Measurements from ENCODE around the gene BTBD9. TPM values are rescaled to one million over a fixed set of nuclear protein-coding genes. Genes with fewer than 3 reads are reported as not detected.

BTBD9 gene
- total RNA-seq, 1 experiment from 2014 or later, result 4.7 TPM

DNA sequence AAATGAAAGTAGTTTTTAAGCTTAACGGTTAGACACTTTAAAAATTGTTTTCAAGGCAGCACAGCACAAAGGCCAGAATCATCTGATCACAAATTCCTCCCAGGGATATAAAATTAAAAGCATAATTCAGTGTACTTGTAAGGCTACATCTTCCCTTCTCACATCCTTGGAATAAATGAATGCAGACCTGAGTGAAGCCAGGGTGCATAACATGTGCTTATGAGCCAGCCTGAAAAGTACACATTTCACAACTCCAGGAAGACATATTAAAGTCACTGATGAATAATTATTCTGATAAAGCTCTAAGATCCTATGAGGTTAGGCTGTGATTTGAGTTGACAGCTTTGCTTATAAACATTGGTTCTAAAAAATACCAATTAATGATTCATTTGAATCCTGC, 163.6 kb downstream of the BTBD9 start:
- Histone ChIP-seq H4K20me1 (ENCODE audit: insufficient read depth, low read depth, low read length) (peaks cover 23% of the 10 kb centered on the region), H3K9me2 (replicated peaks; ENCODE audit: insufficient read depth, low read length) (no peaks in the 10 kb centered on the region), H3K4me2 (ENCODE audit: low read depth, low read length, poor library complexity, severe bottlenecking) (no peak overlapping the region), H3K9ac (ENCODE audit: low read length) (no peak overlapping the region), H3K9me3 (ENCODE audit: low read length) (no peaks in the 10 kb centered on the region), H3K27me3 (ENCODE audit: low read length) (no peaks in the 10 kb centered on the region), H3K4me1 (ENCODE audit: low read length) (no peaks in the 10 kb centered on the region), H2AFZ (ENCODE audit: low read length) (no peak overlapping the region), H3K36me3 (ENCODE audit: insufficient read depth, low read length) (no peaks in the 10 kb centered on the region), H3K79me2 (ENCODE audit: low read length) (no peaks in the 10 kb centered on the region), H3K27ac (ENCODE audit: low read length) (no peak overlapping the region), H3K4me3 (ENCODE audit: low read length) (no peak overlapping the region)
- DNase-seq, result no peak

DNA sequence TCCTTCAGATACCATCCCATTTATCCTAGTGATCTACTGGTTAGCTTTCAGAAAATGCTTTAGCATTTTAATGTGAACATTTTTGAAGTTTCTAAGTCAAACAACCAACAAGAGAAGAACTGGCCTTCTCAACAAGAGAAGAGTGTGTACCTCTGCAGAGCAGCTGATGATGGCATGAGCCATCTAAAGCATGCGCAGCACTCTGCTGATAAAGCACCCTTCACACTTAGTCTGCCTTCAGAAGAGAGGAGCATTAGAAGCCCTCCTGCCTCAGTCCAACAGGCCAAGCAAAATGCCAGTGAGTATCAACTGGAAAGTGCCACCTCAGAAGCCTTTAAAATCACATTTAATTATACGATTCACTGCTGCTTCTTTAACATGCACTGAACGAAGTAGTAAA, 169.2 kb downstream of the BTBD9 start:
- H4K20me1 ChIP-seq (ENCODE audit: insufficient read depth, low read depth, low read length), result peaks cover 8% of the 10 kb centered on the region
- H3K9me2 ChIP-seq (replicated peaks; ENCODE audit: insufficient read depth, low read length), result no peaks in the 10 kb centered on the region
- H3K79me2 ChIP-seq (ENCODE audit: low read length), result no peaks in the 10 kb centered on the region
- no peak for DNase-seq
- H3K27ac ChIP-seq (ENCODE audit: low read length), result no peak overlapping the region
- H3K36me3 ChIP-seq (ENCODE audit: insufficient read depth, low read length), result no peaks in the 10 kb centered on the region
- no peaks in the 10 kb centered on the region for H3K9me3 ChIP-seq (ENCODE audit: low read length)
- H3K27me3 ChIP-seq (ENCODE audit: low read length), result no peaks in the 10 kb centered on the region
- no peak overlapping the region for H3K4me3 ChIP-seq (ENCODE audit: low read length)
- H2AFZ ChIP-seq (ENCODE audit: low read length), result no peak overlapping the region
- H3K9ac ChIP-seq (ENCODE audit: low read length), result no peak overlapping the region
- no peaks in the 10 kb centered on the region for H3K4me1 ChIP-seq (ENCODE audit: low read length)
- no peak overlapping the region for H3K4me2 ChIP-seq (ENCODE audit: low read depth, low read length, poor library complexity, severe bottlenecking)

DNA sequence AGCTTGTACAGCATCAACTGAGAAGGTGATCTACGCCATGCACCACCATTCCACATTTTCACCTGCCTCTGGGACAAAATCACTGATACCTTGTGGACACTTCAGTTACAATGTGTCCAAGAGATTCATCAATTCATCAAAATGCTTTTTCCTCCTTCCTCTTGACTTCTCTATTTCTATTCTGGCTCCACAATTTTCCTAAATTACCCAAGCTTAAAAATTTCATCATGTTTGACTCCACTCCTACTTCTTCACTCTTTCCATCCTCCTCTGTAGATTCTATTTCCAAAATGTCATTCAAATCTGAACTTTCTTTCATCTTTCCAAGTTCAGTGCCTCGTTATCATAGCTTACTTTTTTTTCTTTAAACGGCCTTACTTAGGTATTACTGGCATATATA, 172.2 kb downstream of the BTBD9 start:
- no peaks in the 10 kb centered on the region for H3K9me3 ChIP-seq (ENCODE audit: low read length)
- DNase-seq, result no peak
- H3K27ac ChIP-seq (ENCODE audit: low read length), result no peak overlapping the region
- H3K79me2 ChIP-seq (ENCODE audit: low read length), result no peaks in the 10 kb centered on the region
- no peak overlapping the region for H2AFZ ChIP-seq (ENCODE audit: low read length)
- no peaks in the 10 kb centered on the region for H3K9me2 ChIP-seq (replicated peaks; ENCODE audit: insufficient read depth, low read length)
- H3K36me3 ChIP-seq (ENCODE audit: insufficient read depth, low read length), result no peaks in the 10 kb centered on the region
- H3K9ac ChIP-seq (ENCODE audit: low read length), result no peak overlapping the region
- H4K20me1 ChIP-seq (ENCODE audit: insufficient read depth, low read depth, low read length), result peaks cover 8% of the 10 kb centered on the region; the same call in 1 of the 2 replicates
- H3K27me3 ChIP-seq (ENCODE audit: low read length), result no peaks in the 10 kb centered on the region
- no peaks in the 10 kb centered on the region for H3K4me1 ChIP-seq (ENCODE audit: low read length)
- H3K4me2 ChIP-seq (ENCODE audit: low read depth, low read length, poor library complexity, severe bottlenecking), result no peak overlapping the region
- no peak overlapping the region for H3K4me3 ChIP-seq (ENCODE audit: low read length)

DNA sequence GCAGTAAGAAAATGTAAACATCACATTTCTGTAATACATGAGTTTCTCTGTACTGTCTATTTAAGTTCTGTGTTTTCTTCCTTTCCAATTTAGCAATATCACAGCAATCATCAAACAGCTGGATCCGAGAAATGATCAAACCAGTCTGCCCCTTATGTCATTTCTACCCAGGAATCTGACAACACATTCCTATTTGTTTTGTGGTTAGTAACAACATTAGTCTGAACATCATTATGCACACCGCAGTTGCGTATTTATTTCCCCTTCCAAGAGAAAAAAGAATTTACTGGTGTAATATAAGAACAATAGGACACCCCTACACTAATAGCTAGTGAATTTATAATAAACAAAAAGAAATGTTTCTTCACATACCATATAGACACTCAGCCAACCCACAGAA, 179.5 kb downstream of the BTBD9 start:
- H3K9me3 ChIP-seq (ENCODE audit: low read length), result no peaks in the 10 kb centered on the region
- no peaks in the 10 kb centered on the region for H3K4me1 ChIP-seq (ENCODE audit: low read length)
- no peak overlapping the region for H3K27ac ChIP-seq (ENCODE audit: low read length)
- no peaks in the 10 kb centered on the region for H3K27me3 ChIP-seq (ENCODE audit: low read length)
- no peak for DNase-seq
- H3K4me3 ChIP-seq (ENCODE audit: low read length), result no peak overlapping the region
- no peak overlapping the region for H2AFZ ChIP-seq (ENCODE audit: low read length)
- H3K4me2 ChIP-seq (ENCODE audit: low read depth, low read length, poor library complexity, severe bottlenecking), result no peak overlapping the region
- H3K9me2 ChIP-seq (replicated peaks; ENCODE audit: insufficient read depth, low read length), result no peaks in the 10 kb centered on the region
- no peak overlapping the region for H3K9ac ChIP-seq (ENCODE audit: low read length)
- H4K20me1 ChIP-seq (ENCODE audit: insufficient read depth, low read depth, low read length), result no peaks in the 10 kb centered on the region
- no peaks in the 10 kb centered on the region for H3K36me3 ChIP-seq (ENCODE audit: insufficient read depth, low read length)
- H3K79me2 ChIP-seq (ENCODE audit: low read length), result no peaks in the 10 kb centered on the region

DNA sequence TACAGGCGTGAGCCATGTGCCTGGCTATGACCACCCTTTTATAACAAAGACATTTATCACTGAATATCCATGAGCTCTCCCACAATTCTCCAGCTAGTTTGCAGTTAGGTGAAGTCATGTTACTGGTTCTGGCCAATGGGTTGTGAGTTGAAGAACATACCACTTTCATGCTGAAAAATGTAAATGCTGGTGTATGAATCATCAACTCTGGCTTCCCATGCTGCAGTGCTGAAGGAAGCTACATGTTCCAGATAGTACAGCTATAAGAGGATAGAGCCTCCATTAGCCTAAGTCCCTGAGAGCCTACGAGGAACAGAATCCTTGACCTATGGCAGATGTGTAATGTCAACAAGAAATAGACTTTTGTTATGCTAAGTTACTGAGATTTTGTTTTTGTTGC, 180.4 kb downstream of the BTBD9 start:
- Histone ChIP-seq H2AFZ (ENCODE audit: low read length) (no peak overlapping the region), H3K9me2 (replicated peaks; ENCODE audit: insufficient read depth, low read length) (no peaks in the 10 kb centered on the region), H3K4me2 (ENCODE audit: low read depth, low read length, poor library complexity, severe bottlenecking) (no peak overlapping the region), H4K20me1 (ENCODE audit: insufficient read depth, low read depth, low read length) (no peaks in the 10 kb centered on the region), H3K4me1 (ENCODE audit: low read length) (no peaks in the 10 kb centered on the region), H3K9ac (ENCODE audit: low read length) (no peak overlapping the region), H3K9me3 (ENCODE audit: low read length) (no peaks in the 10 kb centered on the region), H3K27ac (ENCODE audit: low read length) (no peak overlapping the region), H3K36me3 (ENCODE audit: insufficient read depth, low read length) (no peaks in the 10 kb centered on the region), H3K4me3 (ENCODE audit: low read length) (no peak overlapping the region), H3K27me3 (ENCODE audit: low read length) (no peaks in the 10 kb centered on the region), H3K79me2 (ENCODE audit: low read length) (no peaks in the 10 kb centered on the region)
- no peak for DNase-seq

DNA sequence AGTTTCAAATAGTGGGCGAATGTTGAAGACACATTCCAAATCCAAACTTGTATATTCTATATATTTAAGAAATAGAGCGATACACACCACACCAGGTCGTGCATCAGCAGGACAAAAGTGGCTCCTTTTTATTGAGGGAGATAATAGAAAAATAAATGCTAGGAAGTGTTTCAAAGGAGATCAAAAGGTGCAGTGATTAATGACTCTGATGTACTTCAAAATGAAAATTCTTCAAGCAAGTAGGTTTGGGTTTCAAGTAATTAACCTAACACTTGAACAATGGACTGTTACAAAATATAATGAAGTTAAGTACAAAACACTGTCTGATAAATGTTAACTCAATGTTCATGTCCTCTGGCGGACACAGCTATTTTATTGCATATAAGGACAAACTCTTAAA, 185.9 kb downstream of the BTBD9 start:
- no peaks in the 10 kb centered on the region for H3K9me3 ChIP-seq (ENCODE audit: low read length)
- H3K27ac ChIP-seq (ENCODE audit: low read length), result no peak overlapping the region
- no peaks in the 10 kb centered on the region for H3K27me3 ChIP-seq (ENCODE audit: low read length)
- no peaks in the 10 kb centered on the region for H4K20me1 ChIP-seq (ENCODE audit: insufficient read depth, low read depth, low read length)
- no peaks in the 10 kb centered on the region for H3K4me1 ChIP-seq (ENCODE audit: low read length)
- no peak for DNase-seq
- H3K9me2 ChIP-seq (replicated peaks; ENCODE audit: insufficient read depth, low read length), result no peaks in the 10 kb centered on the region
- H2AFZ ChIP-seq (ENCODE audit: low read length), result no peak overlapping the region
- no peaks in the 10 kb centered on the region for H3K36me3 ChIP-seq (ENCODE audit: insufficient read depth, low read length)
- H3K4me2 ChIP-seq (ENCODE audit: low read depth, low read length, poor library complexity, severe bottlenecking), result no peak overlapping the region
- no peaks in the 10 kb centered on the region for H3K79me2 ChIP-seq (ENCODE audit: low read length)
- H3K9ac ChIP-seq (ENCODE audit: low read length), result no peak overlapping the region
- H3K4me3 ChIP-seq (ENCODE audit: low read length), result no peak overlapping the region

DNA sequence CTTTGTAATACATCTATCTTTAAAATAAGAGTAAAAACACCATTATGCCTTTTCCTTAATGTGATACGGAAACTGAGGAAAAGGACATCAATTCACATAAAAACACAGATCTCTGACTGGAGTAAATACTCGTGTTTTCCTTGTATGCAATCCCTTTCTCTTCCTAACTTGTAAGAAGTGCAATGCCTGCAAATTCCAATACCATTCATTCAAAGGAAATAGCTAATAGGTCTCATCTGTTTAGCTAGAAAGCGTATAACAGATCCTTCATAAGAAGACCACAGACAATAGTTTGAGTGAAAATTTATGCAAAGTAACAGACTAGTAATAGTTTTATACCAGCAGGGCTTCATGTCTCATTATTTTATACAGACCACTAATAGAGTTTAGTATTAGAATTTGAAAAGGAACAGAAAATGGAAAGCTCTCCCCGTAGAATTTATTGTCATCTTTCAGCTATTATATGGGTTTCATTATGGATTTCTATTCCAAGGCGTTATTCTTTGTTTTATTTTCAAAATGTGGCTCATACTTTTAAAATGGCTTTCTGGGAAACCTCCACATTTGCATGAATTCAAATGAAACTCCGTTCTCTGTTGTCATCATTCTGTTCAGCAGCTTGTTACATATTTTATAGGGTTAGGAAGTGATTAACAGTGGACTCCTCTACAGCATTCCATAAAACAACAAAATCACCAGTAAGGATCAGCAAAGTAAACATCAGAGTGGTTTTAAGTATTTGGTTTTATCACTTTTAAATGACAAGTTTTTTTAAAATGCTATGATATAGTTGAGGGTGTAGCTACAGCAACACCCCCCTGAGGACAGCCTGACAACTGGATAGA, 186.7 kb downstream of the BTBD9 start:
- H3K79me2 ChIP-seq (ENCODE audit: low read length), result no peaks in the 10 kb centered on the region
- H3K4me1 ChIP-seq (ENCODE audit: low read length), result no peaks in the 10 kb centered on the region
- H3K9me3 ChIP-seq (ENCODE audit: low read length), result no peaks in the 10 kb centered on the region
- no peak overlapping the region for H3K4me2 ChIP-seq (ENCODE audit: low read depth, low read length, poor library complexity, severe bottlenecking)
- H4K20me1 ChIP-seq (ENCODE audit: insufficient read depth, low read depth, low read length), result no peaks in the 10 kb centered on the region
- H3K4me3 ChIP-seq (ENCODE audit: low read length), result no peak overlapping the region
- no peaks in the 10 kb centered on the region for H3K9me2 ChIP-seq (replicated peaks; ENCODE audit: insufficient read depth, low read length)
- H3K9ac ChIP-seq (ENCODE audit: low read length), result no peak overlapping the region
- H3K27ac ChIP-seq (ENCODE audit: low read length), result no peak overlapping the region
- no peak for DNase-seq
- no peak overlapping the region for H2AFZ ChIP-seq (ENCODE audit: low read length)
- H3K27me3 ChIP-seq (ENCODE audit: low read length), result no peaks in the 10 kb centered on the region
- H3K36me3 ChIP-seq (ENCODE audit: insufficient read depth, low read length), result no peaks in the 10 kb centered on the region

DNA sequence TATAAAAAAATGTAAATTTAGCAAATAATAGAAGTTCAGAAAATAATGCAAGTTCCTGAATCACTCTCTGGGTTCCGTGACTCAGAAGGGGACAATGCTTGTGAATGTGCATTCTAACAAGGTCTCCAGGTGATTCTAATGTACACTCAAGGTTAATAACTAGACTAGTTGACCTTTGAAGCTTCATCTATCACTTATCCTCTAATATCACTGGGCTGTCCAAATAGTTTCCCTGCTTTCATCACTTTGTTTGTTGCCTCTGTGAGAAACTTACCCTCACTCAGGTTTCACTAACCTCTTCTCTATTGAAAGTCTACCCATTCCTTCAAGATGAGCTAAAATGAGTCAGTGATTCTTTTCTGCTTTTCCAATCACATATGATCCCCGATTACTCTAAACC, 189.0 kb downstream of the BTBD9 start:
- DNase-seq, result no peak
- H3K36me3 ChIP-seq (ENCODE audit: insufficient read depth, low read length), result no peaks in the 10 kb centered on the region
- no peaks in the 10 kb centered on the region for H3K9me2 ChIP-seq (replicated peaks; ENCODE audit: insufficient read depth, low read length)
- no peak overlapping the region for H2AFZ ChIP-seq (ENCODE audit: low read length)
- H3K79me2 ChIP-seq (ENCODE audit: low read length), result no peaks in the 10 kb centered on the region
- H3K4me2 ChIP-seq (ENCODE audit: low read depth, low read length, poor library complexity, severe bottlenecking), result no peak overlapping the region
- no peak overlapping the region for H3K4me3 ChIP-seq (ENCODE audit: low read length)
- H3K27ac ChIP-seq (ENCODE audit: low read length), result no peak overlapping the region
- H3K4me1 ChIP-seq (ENCODE audit: low read length), result no peaks in the 10 kb centered on the region
- H3K9me3 ChIP-seq (ENCODE audit: low read length), result no peaks in the 10 kb centered on the region
- no peaks in the 10 kb centered on the region for H3K27me3 ChIP-seq (ENCODE audit: low read length)
- H3K9ac ChIP-seq (ENCODE audit: low read length), result no peak overlapping the region
- H4K20me1 ChIP-seq (ENCODE audit: insufficient read depth, low read depth, low read length), result no peaks in the 10 kb centered on the region; the same call in 1 of the 2 replicates

All from Karpas-422 (cell line).